GM19463 (cell line): ENCODE measurements around the gene SERINC5.
"Not testable (repeated sequence)": the region's sequence is repeated elsewhere in the genome, so short reads cannot be mapped to it uniquely, and the experiment has no call there.

Source experiments
- ATAC-seq: cut with Tn5 transposase; IDR thresholded peaks from one replicate; pipeline ENCODE4 v1.9.1; 2021; ENCODE audit warnings: mild to moderate bottlenecking, moderate library complexity; ENCODE audit not compliant: unreplicated experiment

SERINC5 gene

DNA sequence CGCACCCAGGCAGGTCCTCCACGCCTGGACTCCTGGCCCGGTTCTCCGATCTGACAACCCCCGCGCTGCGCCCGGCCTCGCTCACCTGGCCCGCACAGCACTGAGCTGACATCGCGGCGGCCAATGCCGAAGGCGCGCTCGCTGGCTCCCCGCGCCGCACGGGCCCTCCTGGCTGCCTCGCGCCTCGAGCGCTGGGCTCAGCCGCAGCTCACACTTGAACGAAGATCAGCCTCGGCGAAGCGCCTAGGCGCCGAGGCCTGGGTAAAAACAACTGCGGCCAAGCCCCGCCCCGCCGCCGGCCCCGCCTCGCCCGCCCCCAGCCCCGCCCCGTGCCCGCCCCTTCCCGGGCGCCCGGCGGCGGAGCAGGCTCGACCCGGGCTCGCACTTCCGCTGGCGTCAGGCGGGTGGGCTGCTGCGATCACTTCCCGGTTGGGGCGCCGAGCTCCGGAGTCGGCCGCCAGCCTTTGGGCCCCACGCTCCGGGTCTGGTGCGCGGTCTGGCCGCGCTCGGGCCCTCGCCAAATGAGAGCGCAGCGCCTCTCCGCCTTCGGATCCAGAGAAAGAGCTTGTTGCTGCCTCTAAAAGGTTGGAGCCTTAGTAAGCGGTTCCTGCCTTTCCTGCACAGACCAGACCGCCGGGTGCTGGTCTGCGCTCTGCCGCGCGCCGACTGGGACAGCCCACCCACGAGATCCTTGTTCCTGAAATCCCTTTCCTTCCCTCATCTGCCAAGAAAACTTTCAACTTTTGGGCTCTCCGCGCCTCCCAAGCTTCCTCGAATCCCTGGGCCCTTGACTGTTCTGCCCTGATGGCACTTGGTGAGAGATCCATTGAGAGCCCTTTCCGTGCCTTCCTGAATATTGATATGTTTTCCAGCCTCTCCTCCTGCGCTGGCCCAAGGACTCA, at the start of gene SERINC5:
SERINC5 (minus strand) TSS at position 238 of the 902 bp plus-strand sequence; CDS start at position 112, 126 bp downstream.
- peak; percentile 82 for ATAC-seq

GRCh38 chr5:80302636-80303035, 46.8 kb upstream of the SERINC5 start:
- no peak for ATAC-seq

- not testable (repeated sequence) for ATAC-seq
Observed at GRCh38 chr5:80301342-80301741, 45.5 kb upstream of the SERINC5 start.

DNA sequence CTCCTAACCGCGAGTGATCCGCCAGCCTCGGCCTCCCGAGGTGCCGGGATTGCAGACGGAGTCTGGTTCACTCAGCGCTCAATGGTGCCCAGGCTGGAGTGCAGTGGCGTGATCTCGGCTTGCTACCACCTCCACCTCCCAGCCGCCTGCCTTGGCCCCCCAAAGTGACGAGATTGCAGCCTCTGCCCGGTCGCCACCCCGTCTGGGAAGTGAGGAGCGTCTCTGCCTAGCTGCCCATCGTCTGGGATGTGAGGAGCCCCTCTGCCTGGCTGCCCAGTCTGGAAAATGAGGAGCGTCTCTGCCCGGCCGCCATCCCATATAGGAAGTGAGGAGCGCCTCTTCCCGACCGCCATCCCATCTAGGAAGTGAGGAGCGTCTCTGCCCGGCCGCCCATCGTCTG, 44.9 kb upstream of the SERINC5 start:
- not testable (repeated sequence) for ATAC-seq

DNA sequence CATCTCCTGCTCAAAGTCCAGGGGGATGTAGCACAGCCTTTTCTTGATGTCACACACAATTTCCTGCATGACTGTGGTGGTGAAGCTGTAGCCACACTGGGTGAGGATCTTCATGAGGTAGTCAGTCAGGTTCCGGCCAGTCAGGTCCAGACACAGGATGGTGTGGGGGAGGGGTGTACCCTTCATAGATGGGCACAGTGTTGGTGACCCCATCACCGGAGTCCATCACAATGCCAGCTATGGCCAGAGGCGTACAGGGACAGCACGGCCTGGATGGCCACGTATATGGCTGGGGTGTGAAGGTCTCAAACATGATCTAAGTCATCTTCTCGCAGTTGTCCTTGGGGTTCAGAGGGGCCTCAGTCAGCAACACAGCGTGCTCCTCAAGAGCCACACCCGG, 44.3 kb upstream of the SERINC5 start:
- ATAC-seq = no peak

GRCh38 chr5:80299601-80300000, 43.8 kb upstream of the SERINC5 start:
- no peak for ATAC-seq

- ATAC-seq = no peak
Observed at GRCh38 chr5:80296121-80296520, 40.3 kb upstream of the SERINC5 start.

- ATAC-seq = no peak
Observed at GRCh38 chr5:80291761-80292160, 35.9 kb upstream of the SERINC5 start.

- no peak for ATAC-seq
Observed at GRCh38 chr5:80289320-80289719, 33.5 kb upstream of the SERINC5 start.

DNA sequence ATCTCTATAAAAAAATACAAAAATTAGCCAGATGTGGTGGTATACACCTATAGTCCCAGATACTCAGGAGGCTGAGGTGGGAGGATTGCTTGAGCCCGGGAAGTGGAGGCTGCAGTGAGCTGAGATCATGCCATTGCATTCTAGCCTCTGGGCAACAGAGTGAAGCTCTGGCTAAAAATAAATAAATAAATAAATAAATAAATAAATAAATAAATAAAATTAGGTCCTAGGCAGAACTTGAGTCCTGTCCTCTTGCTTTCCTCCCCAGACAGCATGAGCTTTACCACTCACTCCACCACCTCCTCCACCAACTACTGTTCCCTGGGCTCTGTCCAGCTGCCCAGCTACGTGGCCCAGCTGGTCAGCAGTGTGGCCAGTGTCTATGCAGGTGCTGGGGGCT, 32.3 kb upstream of the SERINC5 start:
- no peak for ATAC-seq

DNA sequence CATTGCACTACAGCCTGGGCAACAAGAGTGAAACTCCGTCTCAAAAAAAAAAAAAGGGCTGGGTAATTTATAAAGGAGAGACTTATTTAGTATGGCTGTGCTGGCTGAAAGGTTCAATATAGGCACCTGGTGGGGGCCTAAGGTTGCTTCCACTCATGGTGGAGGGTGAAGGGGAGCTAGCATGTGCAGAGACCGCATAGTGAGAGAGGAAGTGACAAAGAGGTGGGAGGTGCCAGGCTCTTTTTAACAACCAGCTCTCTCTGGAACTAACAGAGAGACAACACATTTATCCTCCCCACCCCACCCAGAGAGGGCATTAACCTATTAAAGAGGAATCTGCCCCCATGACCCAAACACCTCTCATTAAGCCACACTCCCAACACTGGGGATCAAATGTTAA, 28.9 kb upstream of the SERINC5 start:
- ATAC-seq = no peak

GRCh38 chr5:80283360-80283759, 27.5 kb upstream of the SERINC5 start:
- ATAC-seq = no peak

DNA sequence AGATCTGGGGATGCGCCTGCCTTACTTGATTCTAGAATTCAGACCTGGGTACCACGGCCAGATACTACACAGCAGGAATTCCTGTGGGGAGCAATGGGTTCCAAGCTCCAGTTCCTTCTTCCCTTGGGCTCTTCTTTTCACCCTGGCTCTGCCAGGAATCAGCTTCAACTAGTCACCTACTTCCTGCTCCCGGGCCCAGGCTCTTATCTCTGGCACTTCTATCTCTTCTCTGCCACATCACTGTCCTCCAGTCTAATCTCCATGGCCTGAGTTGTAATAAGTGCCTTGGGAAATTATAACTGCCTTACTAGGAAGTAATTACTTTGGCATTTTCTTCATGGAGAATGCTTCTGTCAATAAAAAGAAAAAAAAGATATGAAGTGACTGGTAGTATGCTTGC, 26.2 kb upstream of the SERINC5 start:
- ATAC-seq = no peak

DNA sequence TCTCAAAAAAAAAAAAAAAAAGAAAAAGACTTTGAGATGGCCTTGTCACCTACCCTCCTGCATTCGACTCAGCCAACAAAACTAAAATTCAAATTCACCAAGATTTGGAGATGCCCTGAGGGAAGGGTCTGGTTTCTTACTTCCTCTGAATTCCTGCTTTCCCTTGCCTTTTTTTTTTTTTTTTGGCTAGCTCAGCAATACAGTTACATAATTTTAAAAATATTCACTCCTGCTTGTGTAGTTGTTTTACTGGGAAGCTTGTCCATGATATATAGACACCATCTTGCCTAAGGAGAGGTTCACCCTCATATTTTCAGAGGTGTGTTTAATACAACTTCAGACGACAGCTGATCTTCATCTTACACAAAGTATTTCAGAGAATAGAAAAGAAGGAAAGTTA, 21.3 kb upstream of the SERINC5 start:
- ATAC-seq = no peak

DNA sequence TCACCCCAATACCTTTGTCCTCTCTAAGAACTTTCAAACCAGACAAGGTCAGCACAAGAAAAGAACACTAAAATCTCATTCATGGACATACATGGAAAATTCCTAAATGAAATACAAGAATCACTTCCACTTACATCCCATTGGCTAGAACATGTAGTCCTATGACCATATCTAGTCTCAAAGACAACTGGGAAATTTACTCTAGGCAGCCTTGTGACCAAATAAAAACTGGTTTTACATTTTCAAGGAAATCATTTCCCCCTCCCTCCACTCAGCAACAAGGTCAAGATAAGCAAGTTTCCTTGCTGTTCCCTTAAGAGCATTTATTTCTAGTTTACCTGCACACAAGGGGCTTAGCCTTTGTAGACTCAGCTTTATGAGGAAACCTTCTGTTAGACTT, 20.3 kb upstream of the SERINC5 start:
- ATAC-seq = no peak

- ATAC-seq = no peak
Observed at GRCh38 chr5:80275347-80275746, 19.5 kb upstream of the SERINC5 start.

- not testable (repeated sequence) for ATAC-seq
Observed at GRCh38 chr5:80270543-80270942, 14.7 kb upstream of the SERINC5 start.

- ATAC-seq = no peak
Observed at GRCh38 chr5:80269991-80270438, 14.2 kb upstream of the SERINC5 start.

DNA sequence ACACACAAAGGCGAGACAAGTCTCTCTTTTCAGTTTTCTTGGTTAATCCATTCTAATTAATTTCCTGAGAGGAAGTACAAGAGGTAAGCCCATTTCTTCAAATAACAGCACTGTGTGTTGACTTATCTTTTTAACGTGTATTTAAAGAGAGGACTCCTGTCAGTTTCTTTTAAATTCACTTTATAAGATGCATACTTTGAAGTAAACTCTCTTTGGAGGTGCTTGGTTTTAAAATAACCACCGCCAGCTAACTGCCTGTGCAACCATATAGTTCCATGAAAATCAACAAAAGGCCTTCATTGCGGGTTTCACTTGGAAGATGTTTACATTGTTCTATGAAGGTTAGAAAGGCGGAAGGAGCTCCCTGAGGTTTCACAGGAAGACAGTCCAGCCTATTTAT, 13.1 kb upstream of the SERINC5 start:
- no peak for ATAC-seq

DNA sequence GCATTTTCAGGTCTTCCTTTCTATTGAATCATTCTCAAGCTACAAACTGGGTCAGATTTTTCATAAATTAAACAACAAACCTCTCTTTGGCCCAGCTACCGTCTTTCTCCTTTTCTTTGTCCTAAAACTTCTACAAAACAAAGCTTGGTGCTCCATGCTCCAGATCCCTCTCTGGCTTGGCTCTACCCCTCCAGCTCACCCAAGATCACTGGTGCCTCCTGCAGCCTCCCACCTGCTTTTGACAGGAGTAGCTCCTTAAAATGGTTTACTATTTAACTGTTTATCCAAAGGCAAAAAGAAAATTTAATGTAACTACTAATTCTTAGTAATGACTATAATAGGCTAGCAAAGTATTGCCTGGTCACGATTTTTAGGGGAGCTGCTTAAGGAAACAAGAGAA, 10.7 kb upstream of the SERINC5 start:
- no peak for ATAC-seq

DNA sequence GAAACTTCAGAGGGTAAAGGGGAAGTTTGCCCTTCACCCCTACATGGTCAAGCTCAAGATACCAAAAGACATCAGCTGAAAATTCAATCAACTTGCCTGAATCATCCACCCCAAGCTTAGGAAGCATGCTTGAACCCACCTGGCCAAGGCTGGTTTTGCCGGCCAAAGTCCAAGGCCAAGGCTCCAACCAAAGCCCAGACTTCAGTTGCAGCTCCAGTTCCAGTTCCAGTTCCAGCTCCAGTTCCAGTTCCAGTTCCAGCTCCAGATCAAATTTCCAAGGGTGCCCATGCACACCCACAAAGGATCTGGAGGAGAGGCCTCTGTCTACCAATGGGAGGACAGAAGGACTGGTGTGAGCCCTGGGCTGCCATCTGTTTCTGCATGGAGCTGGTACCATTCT, 4.6 kb upstream of the SERINC5 start:
- no peak for ATAC-seq

DNA sequence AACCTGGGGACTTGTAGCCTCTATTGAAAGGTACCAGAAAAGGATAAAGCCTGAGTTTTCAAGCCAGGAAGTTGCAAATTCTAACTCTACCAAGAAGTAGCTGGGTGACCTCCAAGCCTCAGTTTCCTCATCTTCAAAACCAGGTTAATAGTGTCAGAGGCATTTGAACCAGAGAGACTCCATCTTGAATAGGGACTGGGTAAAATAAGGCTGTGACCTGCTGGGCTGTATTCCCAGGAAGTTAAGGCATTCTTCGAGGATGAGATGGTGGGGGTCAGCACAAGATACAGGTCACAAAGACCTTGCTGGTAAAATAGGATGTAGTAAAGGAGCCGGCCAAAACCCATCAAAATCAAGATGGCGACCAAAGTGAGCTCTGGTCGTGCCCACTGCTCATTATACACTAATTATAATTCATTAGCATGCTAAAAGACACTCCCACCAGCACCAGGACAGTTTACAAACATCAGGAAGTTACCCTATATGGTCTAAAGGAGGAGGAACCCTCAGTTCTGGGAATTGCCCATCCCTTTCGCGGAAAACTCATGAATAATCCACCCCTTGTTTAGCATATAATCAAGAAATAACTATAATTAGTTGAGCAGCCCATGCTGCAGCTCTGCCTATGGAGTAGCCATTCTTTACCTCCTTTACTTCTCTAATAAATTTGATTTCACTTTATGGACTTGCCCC, 3.8 kb upstream of the SERINC5 start:
- no peak for ATAC-seq
